ENCODE data around the gene PSMD9. TPM values are rescaled to one million over a fixed set of nuclear protein-coding genes. Genes with fewer than 3 reads are reported as not detected.

The PSMD9 gene
- total and polyA plus RNA-seq, 7 experiments from 2014 or later = 36.7 to 92.6 (median 48.3) TPM

DNA sequence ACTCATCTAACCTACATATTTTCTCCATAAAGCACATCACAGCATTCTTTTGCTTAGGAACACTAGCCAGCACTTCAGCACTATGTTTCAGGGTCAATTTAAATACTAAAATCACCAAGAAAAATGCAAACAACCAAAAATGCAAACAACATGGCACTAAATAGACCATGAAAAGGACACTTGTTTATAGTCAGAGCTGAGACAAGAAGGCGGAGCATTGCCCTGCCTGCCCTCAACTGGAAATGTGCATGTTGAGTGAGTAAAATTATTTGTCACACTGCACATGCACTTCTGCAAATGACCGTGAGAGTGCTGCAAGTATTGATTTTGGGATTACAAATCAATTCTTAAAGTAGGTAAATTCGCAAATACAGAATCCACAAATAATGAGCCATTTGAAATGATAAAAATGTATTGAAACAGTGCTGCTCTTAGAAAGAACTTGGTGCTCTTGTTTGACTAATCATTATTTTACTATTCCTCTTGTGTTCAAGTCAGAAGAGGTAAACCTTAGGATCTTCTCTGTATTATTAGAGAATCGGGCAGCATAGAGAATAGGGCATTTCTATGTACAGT, 64.6 kb downstream of the PSMD9 start:
- ChIA-PET POLR2A (no interaction called here), CTCF (no interaction called here)
- Mint-ChIP-seq H3K9me3 (no peaks in the 10 kb centered on the region), H3K4me3 (no peak overlapping the region), H3K27ac (no peak overlapping the region), H3K36me3 (no peaks in the 10 kb centered on the region), H3K4me1 (no peaks in the 10 kb centered on the region), H3K27me3 (peaks cover 0 to 14% (median 0%) of the 10 kb centered on the region in 5 donors)
- Histone ChIP-seq H3K9me3 (ENCODE audit: control insufficient read depth in 2 of 3, low read length in 3 of 3) (no peaks in the 10 kb centered on the region), H3K36me3 (ENCODE audit: control insufficient read depth in 2 of 3, insufficient read depth in 3 of 3, low read length in 3 of 3) (no peaks in the 10 kb centered on the region), H3K27me3 (ENCODE audit: control insufficient read depth in 2 of 2, insufficient read depth in 2 of 2, low read length in 2 of 2) (no peaks in the 10 kb centered on the region), H3K4me1 (ENCODE audit: control insufficient read depth in 2 of 2, insufficient read depth in 2 of 2, low read length in 2 of 2) (no peaks in the 10 kb centered on the region), H3K27ac (ENCODE audit: low read depth, low read length) (no peak overlapping the region), H3K4me3 (ENCODE audit: low read length) (no peak overlapping the region)
- ATAC-seq = no peak
- no peak for DNase-seq
- intact Hi-C loops (cut with micrococcal nuclease) = no loop called here

DNA sequence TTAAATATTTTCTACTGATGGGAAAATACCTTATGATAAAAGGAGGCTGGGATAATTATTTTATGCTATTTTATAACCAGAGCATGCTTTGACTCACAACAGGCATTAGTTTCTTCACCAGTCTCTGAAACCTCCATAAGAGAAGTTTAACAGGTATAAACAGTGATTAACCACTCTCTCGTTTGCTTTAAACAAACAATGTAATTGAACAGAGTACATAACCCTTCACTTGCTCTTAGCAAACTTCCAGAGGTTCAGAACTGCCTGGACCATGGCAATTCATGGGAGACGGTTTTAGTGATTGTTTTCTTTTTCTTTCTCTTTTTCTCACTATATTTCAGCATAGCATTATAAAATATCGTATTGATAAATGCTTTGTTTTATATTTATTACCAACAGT, 65.1 kb downstream of the PSMD9 start:
- Histone ChIP-seq H3K9me3 (ENCODE audit: control insufficient read depth in 2 of 3, low read length in 3 of 3) (no peaks in the 10 kb centered on the region), H3K4me3 (ENCODE audit: low read length) (no peak overlapping the region), H3K36me3 (ENCODE audit: control insufficient read depth in 2 of 3, insufficient read depth in 3 of 3, low read length in 3 of 3) (no peaks in the 10 kb centered on the region), H3K27ac (ENCODE audit: low read depth, low read length) (no peak overlapping the region), H3K27me3 (ENCODE audit: control insufficient read depth in 2 of 2, insufficient read depth in 2 of 2, low read length in 2 of 2) (no peaks in the 10 kb centered on the region), H3K4me1 (ENCODE audit: control insufficient read depth in 2 of 2, insufficient read depth in 2 of 2, low read length in 2 of 2) (no peaks in the 10 kb centered on the region)
- intact Hi-C loops (cut with micrococcal nuclease) = no loop called here
- Mint-ChIP-seq H3K4me3 (no peak overlapping the region), H3K4me1 (no peaks in the 10 kb centered on the region), H3K27me3 (peaks cover 0 to 14% (median 0%) of the 10 kb centered on the region in 5 donors), H3K36me3 (no peaks in the 10 kb centered on the region), H3K9me3 (no peaks in the 10 kb centered on the region), H3K27ac (no peak overlapping the region)
- ATAC-seq = no peak
- DNase-seq = no peak
- ChIA-PET CTCF (no interaction called here), POLR2A (no interaction called here)

DNA sequence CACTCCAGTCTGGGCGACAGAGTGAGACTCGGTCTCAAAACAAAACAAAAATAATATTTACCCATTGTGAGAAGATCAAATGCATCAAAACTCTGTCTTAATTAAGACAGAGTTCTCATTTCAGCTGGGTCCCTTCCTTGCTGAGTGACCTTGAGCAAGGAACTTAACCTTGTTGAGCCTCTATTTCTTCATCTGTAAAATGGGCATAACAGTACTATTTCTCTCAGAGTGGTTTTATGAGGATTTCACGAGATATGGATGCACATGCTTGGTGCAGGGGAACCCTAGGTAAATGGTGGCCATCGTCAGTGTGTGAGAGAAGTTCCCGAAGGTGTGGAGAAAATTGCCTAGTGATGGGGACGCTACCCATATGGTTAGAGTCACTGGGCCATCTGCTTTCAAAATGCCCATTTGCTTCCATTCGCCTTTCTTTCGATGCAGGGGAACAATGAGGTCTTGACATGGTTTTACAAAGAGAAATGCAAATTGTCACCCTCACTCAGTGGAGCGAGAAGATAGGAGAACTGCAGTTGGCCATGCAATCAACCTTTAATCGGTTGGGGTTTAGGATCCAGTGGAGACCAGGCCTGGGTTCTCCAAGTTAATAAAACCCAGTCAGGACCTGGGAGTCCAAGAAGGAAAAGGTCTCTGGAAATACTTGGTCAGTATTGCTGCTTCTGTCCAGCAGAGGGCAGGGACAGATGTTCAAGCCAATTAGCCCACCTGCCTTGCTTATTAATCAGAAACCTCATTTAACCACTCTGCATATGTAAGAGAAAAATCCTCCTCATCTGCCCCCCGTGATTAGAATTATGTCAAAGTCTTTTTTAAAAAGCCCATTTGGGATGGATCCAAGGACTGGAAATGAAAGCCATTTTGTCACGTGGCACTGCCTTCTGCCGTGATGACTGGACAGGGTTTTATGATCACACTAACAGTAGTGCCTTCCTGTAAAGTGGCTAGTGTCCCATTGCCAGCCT, 67.0 kb downstream of the PSMD9 start:
- Mint-ChIP-seq H3K36me3 (no peaks in the 10 kb centered on the region), H3K27ac (peak overlapping the region in 2 of 9 donors; percentile 31 to 36), H3K4me3 (no peak overlapping the region), H3K27me3 (peaks cover 0 to 14% (median 0%) of the 10 kb centered on the region in 5 donors), H3K9me3 (no peaks in the 10 kb centered on the region), H3K4me1 (no peaks in the 10 kb centered on the region)
- CTCF ChIA-PET = no interaction called here
- H3K27me3 ChIP-seq (ENCODE audit: control insufficient read depth in 2 of 2, insufficient read depth in 2 of 2, low read length in 2 of 2) = no peaks in the 10 kb centered on the region
- H3K27ac ChIP-seq (ENCODE audit: low read depth, low read length) = no peak overlapping the region
- H3K36me3 ChIP-seq (ENCODE audit: control insufficient read depth in 2 of 3, insufficient read depth in 3 of 3, low read length in 3 of 3) = no peaks in the 10 kb centered on the region
- POLR2A ChIA-PET = no interaction called here
- ATAC-seq (no peak), DNase-seq (no peak)
- no peaks in the 10 kb centered on the region for H3K4me1 ChIP-seq (ENCODE audit: control insufficient read depth in 2 of 2, insufficient read depth in 2 of 2, low read length in 2 of 2)
- no peak overlapping the region for H3K4me3 ChIP-seq (ENCODE audit: low read length)
- H3K9me3 ChIP-seq (ENCODE audit: control insufficient read depth in 2 of 3, low read length in 3 of 3) = no peaks in the 10 kb centered on the region
- intact Hi-C loops (cut with micrococcal nuclease) = no loop called here

DNA sequence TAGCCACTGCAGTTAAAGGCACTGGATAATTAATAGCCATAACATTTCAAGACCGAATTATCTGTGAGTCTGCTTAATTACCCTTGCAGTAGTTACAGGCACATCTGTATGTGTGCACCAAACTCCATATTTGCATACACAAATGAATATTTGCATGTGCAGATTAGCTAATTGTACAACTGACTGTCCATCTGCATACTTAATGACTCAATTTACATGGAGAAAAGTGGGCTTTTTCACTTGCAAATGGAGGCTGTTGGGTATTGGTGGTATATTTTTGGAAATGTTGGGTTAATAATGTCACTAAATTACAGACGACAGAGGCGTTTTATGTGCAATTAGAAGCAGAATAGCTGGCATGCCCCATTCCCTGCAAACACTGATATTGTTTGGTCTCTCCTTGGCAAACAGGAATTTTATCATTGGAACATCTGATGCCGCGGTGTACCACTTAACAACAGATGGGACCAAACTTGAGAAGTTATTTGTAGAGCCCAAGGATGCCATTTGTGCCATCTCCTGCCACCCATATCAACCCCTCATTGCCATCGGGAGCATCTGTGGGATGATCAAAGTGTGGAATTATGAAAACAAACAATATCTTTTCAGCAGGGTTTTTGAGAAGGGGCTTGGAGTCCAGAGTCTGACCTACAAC, 69.4 kb downstream of the PSMD9 start:
- H3K27me3 ChIP-seq (ENCODE audit: control insufficient read depth in 2 of 2, insufficient read depth in 2 of 2, low read length in 2 of 2) = no peaks in the 10 kb centered on the region
- Mint-ChIP-seq H3K36me3 (no peaks in the 10 kb centered on the region), H3K27me3 (peaks cover 0 to 10% (median 0%) of the 10 kb centered on the region in 5 donors), H3K4me1 (no peaks in the 10 kb centered on the region), H3K9me3 (no peaks in the 10 kb centered on the region), H3K27ac (no peak overlapping the region), H3K4me3 (no peak overlapping the region)
- H3K27ac ChIP-seq (ENCODE audit: low read depth, low read length) = no peak overlapping the region
- ChIA-PET CTCF (no interaction called here), POLR2A (no interaction called here)
- no peak overlapping the region for H3K4me3 ChIP-seq (ENCODE audit: low read length)
- intact Hi-C loops (cut with micrococcal nuclease) = no loop called here
- H3K9me3 ChIP-seq (ENCODE audit: control insufficient read depth in 2 of 3, low read length in 3 of 3) = no peaks in the 10 kb centered on the region
- no peaks in the 10 kb centered on the region for H3K36me3 ChIP-seq (ENCODE audit: control insufficient read depth in 2 of 3, insufficient read depth in 3 of 3, low read length in 3 of 3)
- DNase-seq (no peak), ATAC-seq (no peak)
- no peaks in the 10 kb centered on the region for H3K4me1 ChIP-seq (ENCODE audit: control insufficient read depth in 2 of 2, insufficient read depth in 2 of 2, low read length in 2 of 2)

DNA sequence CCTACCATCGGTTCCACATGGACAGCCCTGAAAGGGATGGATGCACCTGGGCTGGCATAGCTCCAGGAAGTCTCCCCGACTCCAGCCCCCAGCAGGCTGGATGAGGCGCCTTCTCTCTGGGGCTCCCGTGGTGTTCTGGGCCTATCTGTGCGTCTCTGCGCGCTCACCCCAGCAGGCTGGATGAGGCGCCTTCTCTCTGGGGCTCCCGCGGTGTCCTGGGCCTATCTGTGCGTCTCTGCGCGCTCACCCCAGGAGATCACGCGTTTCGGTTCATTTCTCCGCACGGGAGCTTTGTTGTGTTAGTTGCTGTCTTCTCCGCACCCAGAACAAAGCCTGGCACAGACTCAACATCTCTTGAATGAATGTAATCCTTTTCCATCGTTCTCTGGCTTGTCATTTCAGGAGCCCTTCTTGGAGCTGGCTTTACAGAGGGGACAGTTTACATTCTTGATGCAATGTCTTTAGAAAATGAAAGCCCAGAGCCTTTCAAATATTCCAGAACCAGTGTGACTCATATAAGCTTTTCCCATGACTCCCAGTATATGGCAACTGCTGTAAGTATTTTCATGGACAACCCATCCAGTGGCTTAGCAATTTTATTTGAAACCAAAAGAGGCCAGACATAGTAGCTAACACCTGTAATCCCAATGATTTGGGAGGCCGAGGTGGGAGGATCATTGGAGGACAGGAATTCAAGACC, 70.1 kb downstream of the PSMD9 start:
- Histone ChIP-seq H3K9me3 (ENCODE audit: control insufficient read depth in 2 of 3, low read length in 3 of 3) (no peaks in the 10 kb centered on the region), H3K4me3 (ENCODE audit: low read length) (no peak overlapping the region), H3K4me1 (ENCODE audit: control insufficient read depth in 2 of 2, insufficient read depth in 2 of 2, low read length in 2 of 2) (no peaks in the 10 kb centered on the region), H3K27me3 (ENCODE audit: control insufficient read depth in 2 of 2, insufficient read depth in 2 of 2, low read length in 2 of 2) (no peaks in the 10 kb centered on the region), H3K27ac (ENCODE audit: low read depth, low read length) (no peak overlapping the region), H3K36me3 (ENCODE audit: control insufficient read depth in 2 of 3, insufficient read depth in 3 of 3, low read length in 3 of 3) (no peaks in the 10 kb centered on the region)
- H3K4me1 Mint-ChIP-seq = no peaks in the 10 kb centered on the region
- no peaks in the 10 kb centered on the region for H3K9me3 Mint-ChIP-seq
- H3K27ac Mint-ChIP-seq = no peak overlapping the region
- H3K4me3 Mint-ChIP-seq = no peak overlapping the region
- no peaks in the 10 kb centered on the region for H3K36me3 Mint-ChIP-seq
- ChIA-PET POLR2A (interaction anchor here (0.7 kb wide), 1 partner anchor 1550 kb away, joined by 3 read pairs; no protein-coding TSS in a partner anchor), CTCF (no interaction called here)
- H3K27me3 Mint-ChIP-seq = peaks cover 0 to 5% (median 0%) of the 10 kb centered on the region in 5 donors
- no peak for ATAC-seq
- intact Hi-C loops (cut with micrococcal nuclease) = no loop called here
- no peak for DNase-seq

DNA sequence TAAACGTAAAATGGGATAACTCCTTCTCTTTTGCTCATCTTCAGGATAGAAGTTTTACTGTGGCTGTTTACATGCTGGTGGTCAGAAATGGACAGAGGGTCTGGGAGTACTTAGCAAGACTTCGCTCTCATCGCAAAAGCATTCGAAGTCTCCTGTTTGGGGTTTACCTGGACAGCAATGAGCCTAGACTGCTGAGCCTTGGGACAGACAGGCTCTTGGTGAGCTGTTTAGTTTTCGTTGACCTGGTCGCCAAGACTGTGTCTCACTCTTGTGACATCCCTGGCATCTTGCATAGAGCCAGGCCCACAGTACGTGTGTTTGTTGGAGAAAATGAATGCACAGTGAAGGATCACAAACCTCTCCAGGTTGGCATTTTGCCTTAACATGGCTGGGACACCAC, 72.0 kb downstream of the PSMD9 start:
- Mint-ChIP-seq H3K9me3 (no peaks in the 10 kb centered on the region), H3K27me3 (peaks cover 0 to 2% (median 0%) of the 10 kb centered on the region in 5 donors), H3K4me3 (no peak overlapping the region), H3K4me1 (no peaks in the 10 kb centered on the region), H3K36me3 (no peaks in the 10 kb centered on the region), H3K27ac (no peak overlapping the region)
- POLR2A ChIA-PET = no interaction called here
- no peaks in the 10 kb centered on the region for H3K9me3 ChIP-seq (ENCODE audit: control insufficient read depth in 2 of 3, low read length in 3 of 3)
- no peak for DNase-seq
- H3K27me3 ChIP-seq (ENCODE audit: control insufficient read depth in 2 of 2, insufficient read depth in 2 of 2, low read length in 2 of 2) = no peaks in the 10 kb centered on the region
- H3K4me3 ChIP-seq (ENCODE audit: low read length) = no peak overlapping the region
- H3K36me3 ChIP-seq (ENCODE audit: control insufficient read depth in 2 of 3, insufficient read depth in 3 of 3, low read length in 3 of 3) = no peaks in the 10 kb centered on the region
- no peak overlapping the region for H3K27ac ChIP-seq (ENCODE audit: low read depth, low read length)
- H3K4me1 ChIP-seq (ENCODE audit: control insufficient read depth in 2 of 2, insufficient read depth in 2 of 2, low read length in 2 of 2) = no peaks in the 10 kb centered on the region
- ATAC-seq = no peak
- intact Hi-C loops (cut with micrococcal nuclease) = no loop called here
- CTCF ChIA-PET = interaction anchor here (0.6 kb wide), 1 partner anchor 277 kb away, joined by 4 read pairs; no protein-coding TSS in a partner anchor
